ENCODE measurements around the gene FCN3. TPM values are rescaled to one million over a fixed set of nuclear protein-coding genes. Genes with fewer than 3 reads are reported as not detected.

The FCN3 gene
- total RNA-seq, 2 donors from 2014 or later, result 0.26 TPM; not detected in 1

GRCh38 chr1:27383039-27383605, 8.5 kb upstream of the FCN3 start, which contains the start of gene CD164L2:
CD164L2 (minus strand) TSS chr1:27383333; CDS start chr1:27383239, 94 bp downstream.
- H3K9me3 ChIP-seq (ENCODE audit: control insufficient read depth, low read length), result no peaks in the 10 kb centered on the region
- no peaks in the 10 kb centered on the region for H3K36me3 ChIP-seq (ENCODE audit: control insufficient read depth, insufficient read depth, low read length)
- no peaks in the 10 kb centered on the region for H3K9me3 Mint-ChIP-seq
- H3K4me3 ChIP-seq (ENCODE audit: low read length), result no peak within 1 kb of the TSS
- H3K36me3 Mint-ChIP-seq (ENCODE audit: low read depth), result no peaks in the 10 kb centered on the region
- H3K27ac ChIP-seq (ENCODE audit: low read depth, low read length), result no peak within 1 kb of the TSS
- H3K27ac Mint-ChIP-seq, result no peak within 1 kb of the TSS
- peaks cover 32% of the 10 kb centered on the region for H3K27me3 Mint-ChIP-seq (ENCODE audit: insufficient read depth)
- peak within 1 kb of the TSS; percentile 44 for H3K4me3 Mint-ChIP-seq
- H3K4me1 Mint-ChIP-seq, result no peaks in the 10 kb centered on the region
- H3K9ac ChIP-seq (ENCODE audit: extremely low read depth, low read length, poor library complexity, severe bottlenecking), result no peak within 1 kb of the TSS
- TF ChIP-seq CTCF (conservative IDR thresholded peaks at IDR 0.05), result no peak
- WGBS, 2 experiments (ENCODE audit: insufficient coverage in 1 of 2, insufficient read length in 1 of 2), result 12 to 21% methylated on average over 12 to 43 of the region's 43 CpGs
- peaks cover 21% of the 10 kb centered on the region for H3K27me3 ChIP-seq (ENCODE audit: control insufficient read depth, insufficient read depth, low read length, poor library complexity, severe bottlenecking)
- H3K4me1 ChIP-seq (ENCODE audit: control insufficient read depth, insufficient read depth, low read length), result no peaks in the 10 kb centered on the region
- peak; percentile 97 for DNase-seq

DNA sequence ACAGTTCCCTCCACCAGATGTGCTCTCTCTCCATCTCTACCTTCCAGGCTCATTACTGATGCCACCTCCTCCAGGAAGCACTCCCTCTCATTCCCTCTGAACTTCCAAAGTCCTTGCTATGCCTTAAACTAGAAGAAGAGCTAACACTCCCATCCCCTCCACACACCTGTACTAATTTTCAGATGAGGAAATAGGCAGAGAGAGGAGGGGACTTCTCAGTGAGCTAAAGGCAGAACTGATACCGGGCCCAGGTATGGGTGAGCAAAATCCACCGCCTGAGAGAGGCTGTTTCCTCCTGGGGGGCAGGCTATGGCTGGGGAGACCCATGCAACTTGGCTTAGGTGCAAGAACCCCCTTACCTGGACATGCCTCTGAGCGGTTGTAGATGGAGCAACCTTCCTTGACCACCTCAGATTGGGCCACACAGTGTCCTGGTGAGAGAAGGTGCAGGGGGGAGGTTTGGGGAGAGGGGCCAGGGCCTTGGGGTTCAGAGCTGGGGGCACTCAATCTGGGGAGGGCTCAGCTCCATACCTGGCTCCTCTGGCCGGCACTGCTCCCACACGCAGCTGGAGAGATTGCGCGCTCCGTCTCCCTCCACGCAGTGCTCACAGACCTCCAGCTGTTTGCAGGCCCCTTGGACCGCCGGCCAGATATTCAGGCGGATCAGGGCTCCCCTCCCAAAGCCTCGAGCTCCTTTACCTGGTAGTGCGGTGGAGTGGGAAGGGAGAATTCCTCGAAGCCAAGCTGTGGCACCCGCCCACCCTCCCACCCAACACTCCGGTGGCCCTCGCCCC, 7.5 kb upstream of the FCN3 start:
- Mint-ChIP-seq H3K9me3 (no peaks in the 10 kb centered on the region), H3K4me1 (no peaks in the 10 kb centered on the region), H3K27me3 (ENCODE audit: insufficient read depth) (peaks cover 32% of the 10 kb centered on the region), H3K27ac (no peak overlapping the region), H3K36me3 (ENCODE audit: low read depth) (no peaks in the 10 kb centered on the region), H3K4me3 (peak overlapping the region; percentile 44)
- Histone ChIP-seq H3K36me3 (ENCODE audit: control insufficient read depth, insufficient read depth, low read length) (no peaks in the 10 kb centered on the region), H3K9me3 (ENCODE audit: control insufficient read depth, low read length) (no peaks in the 10 kb centered on the region), H3K4me1 (ENCODE audit: control insufficient read depth, insufficient read depth, low read length) (no peaks in the 10 kb centered on the region), H3K27ac (ENCODE audit: low read depth, low read length) (no peak overlapping the region), H3K4me3 (ENCODE audit: low read length) (no peak overlapping the region), H3K9ac (ENCODE audit: extremely low read depth, low read length, poor library complexity, severe bottlenecking) (no peak overlapping the region), H3K27me3 (ENCODE audit: control insufficient read depth, insufficient read depth, low read length, poor library complexity, severe bottlenecking) (peaks cover 21% of the 10 kb centered on the region)
- 66 to 83% methylated on average over 6 to 16 of the region's 18 CpGs for WGBS, 2 experiments (ENCODE audit: insufficient coverage in 1 of 2, insufficient read length in 1 of 2)
- no peak for DNase-seq
- no peak for TF ChIP-seq CTCF (conservative IDR thresholded peaks at IDR 0.05)

DNA sequence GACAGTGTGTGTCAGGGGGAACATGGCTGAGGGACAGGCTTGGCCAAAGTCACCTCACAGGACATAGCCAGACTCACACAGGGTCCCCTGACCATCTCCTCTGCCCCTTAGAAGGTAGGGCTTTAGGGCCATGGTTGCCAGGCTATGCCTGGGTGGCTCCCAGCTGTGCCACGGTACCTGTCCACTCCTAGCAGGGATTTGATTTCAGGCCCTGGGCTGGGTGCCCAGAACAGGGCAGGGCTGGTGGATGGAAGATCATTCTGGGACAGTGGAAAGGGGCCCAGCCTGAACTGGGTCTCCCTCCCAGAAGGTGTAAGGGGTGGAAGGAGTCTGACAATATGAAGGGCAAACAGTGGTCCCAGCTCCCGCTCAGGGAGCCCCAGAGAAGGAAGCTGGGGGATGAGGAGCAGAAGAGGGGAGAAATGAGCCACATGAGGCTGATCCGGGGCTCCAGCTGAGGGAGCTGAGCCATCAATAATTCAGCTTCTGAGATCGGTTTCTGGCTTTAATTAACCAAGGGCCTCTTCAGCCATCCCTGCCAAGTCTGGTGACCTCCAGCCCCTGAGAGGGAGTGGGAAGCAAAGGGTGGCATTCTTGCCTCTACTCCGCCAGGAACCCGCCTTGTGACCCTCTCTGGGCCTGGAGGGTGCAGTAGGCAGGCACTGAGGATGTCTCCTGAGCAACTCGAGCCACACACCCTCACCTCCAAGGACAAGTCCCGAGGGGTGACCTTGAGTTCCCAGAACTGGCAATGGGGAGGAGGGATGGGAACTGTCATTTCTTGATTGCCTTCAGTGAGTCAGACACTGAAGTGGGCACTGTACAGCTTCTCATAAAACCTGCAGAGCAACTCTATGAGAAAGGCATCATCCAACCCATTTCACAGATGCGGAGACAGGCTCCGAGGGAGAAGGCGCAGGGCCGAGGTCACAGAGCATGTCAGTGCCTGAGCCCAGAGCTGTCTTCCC, 6.4 kb upstream of the FCN3 start:
- Histone ChIP-seq H3K27ac (ENCODE audit: low read depth, low read length) (no peak overlapping the region), H3K36me3 (ENCODE audit: control insufficient read depth, insufficient read depth, low read length) (no peaks in the 10 kb centered on the region), H3K9me3 (ENCODE audit: control insufficient read depth, low read length) (no peaks in the 10 kb centered on the region), H3K9ac (ENCODE audit: extremely low read depth, low read length, poor library complexity, severe bottlenecking) (no peak overlapping the region), H3K4me1 (ENCODE audit: control insufficient read depth, insufficient read depth, low read length) (no peaks in the 10 kb centered on the region), H3K27me3 (ENCODE audit: control insufficient read depth, insufficient read depth, low read length, poor library complexity, severe bottlenecking) (peaks cover 21% of the 10 kb centered on the region), H3K4me3 (ENCODE audit: low read length) (no peak overlapping the region)
- H3K36me3 Mint-ChIP-seq (ENCODE audit: low read depth), result no peaks in the 10 kb centered on the region
- no peaks in the 10 kb centered on the region for H3K9me3 Mint-ChIP-seq
- DNase-seq, result no peak
- WGBS, 2 experiments (ENCODE audit: insufficient coverage in 1 of 2, insufficient read length in 1 of 2), result 91 to 92% methylated on average over 9 to 12 of the region's 12 CpGs
- no peaks in the 10 kb centered on the region for H3K4me1 Mint-ChIP-seq
- H3K27me3 Mint-ChIP-seq (ENCODE audit: insufficient read depth), result peaks cover 25% of the 10 kb centered on the region
- H3K4me3 Mint-ChIP-seq, result no peak overlapping the region
- TF ChIP-seq CTCF (conservative IDR thresholded peaks at IDR 0.05), result no peak
- H3K27ac Mint-ChIP-seq, result no peak overlapping the region

Data from endodermal cell (in vitro differentiated cells).